Measurements from ENCODE around the gene IGFLR1. TPM values are rescaled to one million over a fixed set of nuclear protein-coding genes. Genes with fewer than 3 reads are reported as not detected.
"Not testable (repeated sequence)": the region's sequence is repeated elsewhere in the genome, so short reads cannot be mapped to it uniquely, and the experiment has no call there.

The IGFLR1 gene
- total RNA-seq, 6 experiments from 2014 or later = 16.3 to 58.9 (median 29.3) TPM

DNA sequence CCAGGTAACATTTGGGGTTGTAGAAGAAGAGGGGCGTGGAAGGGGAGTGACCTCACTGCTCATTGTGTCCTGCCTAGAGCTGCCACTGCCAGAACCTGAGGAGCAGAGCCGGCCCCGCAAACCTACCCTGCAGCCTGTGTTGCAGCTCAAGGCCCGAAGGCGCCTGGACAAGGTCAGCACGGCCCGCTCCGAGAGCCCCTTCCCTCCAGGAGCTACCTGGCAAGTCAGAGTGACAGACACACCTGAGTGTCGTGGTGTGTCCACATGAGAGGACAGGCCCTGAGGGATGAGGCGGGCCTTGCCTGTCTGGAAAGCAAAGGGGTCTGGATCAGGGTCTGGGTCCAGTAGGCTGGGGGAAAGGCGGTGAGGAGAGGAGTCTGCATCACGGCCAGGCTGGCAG is 17.7 kb downstream of the IGFLR1 start:
- no peaks in the 10 kb centered on the region for H3K27me3 ChIP-seq
- H3K9me3 ChIP-seq = no peaks in the 10 kb centered on the region
- H3K27ac ChIP-seq = no peak overlapping the region
- H3K36me3 ChIP-seq = peaks cover 11 to 83% (median 55%) of the 10 kb centered on the region in 4 donors
- 80% methylated on average over 1 of the region's 12 CpGs for WGBS (ENCODE audit: insufficient coverage, low coverage, low lambda C conversion rate, missing lambda C conversion rate)
- no peak overlapping the region for H3K4me3 ChIP-seq
- ATAC-seq (no peak), DNase-seq (peak in 2 of 3 donors; percentile 19 to 40)
- intact Hi-C loops (cut with DNase I) = no loop called here
- no peak for TF ChIP-seq POLR2A (IDR thresholded peaks at IDR 0.05)
- TF ChIP-seq, protein P1, sequence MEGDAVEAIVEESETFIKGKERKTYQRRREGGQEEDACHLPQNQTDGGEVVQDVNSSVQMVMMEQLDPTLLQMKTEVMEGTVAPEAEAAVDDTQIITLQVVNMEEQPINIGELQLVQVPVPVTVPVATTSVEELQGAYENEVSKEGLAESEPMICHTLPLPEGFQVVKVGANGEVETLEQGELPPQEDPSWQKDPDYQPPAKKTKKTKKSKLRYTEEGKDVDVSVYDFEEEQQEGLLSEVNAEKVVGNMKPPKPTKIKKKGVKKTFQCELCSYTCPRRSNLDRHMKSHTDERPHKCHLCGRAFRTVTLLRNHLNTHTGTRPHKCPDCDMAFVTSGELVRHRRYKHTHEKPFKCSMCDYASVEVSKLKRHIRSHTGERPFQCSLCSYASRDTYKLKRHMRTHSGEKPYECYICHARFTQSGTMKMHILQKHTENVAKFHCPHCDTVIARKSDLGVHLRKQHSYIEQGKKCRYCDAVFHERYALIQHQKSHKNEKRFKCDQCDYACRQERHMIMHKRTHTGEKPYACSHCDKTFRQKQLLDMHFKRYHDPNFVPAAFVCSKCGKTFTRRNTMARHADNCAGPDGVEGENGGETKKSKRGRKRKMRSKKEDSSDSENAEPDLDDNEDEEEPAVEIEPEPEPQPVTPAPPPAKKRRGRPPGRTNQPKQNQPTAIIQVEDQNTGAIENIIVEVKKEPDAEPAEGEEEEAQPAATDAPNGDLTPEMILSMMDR (IDR thresholded peaks at IDR 0.05) = no peak
- peaks cover 0 to 5% (median 0%) of the 10 kb centered on the region in 4 donors for H3K4me1 ChIP-seq

- H3K27me3 ChIP-seq; ATAC-seq; H3K4me1 ChIP-seq; intact Hi-C loops (cut with DNase I); DNase-seq; H3K9me3 ChIP-seq; H3K27ac ChIP-seq; H3K4me3 ChIP-seq: not testable (repeated sequence)
- H3K36me3 ChIP-seq = peaks cover 11 to 78% (median 53%) of the 10 kb centered on the region in 4 donors
- 79% methylated on average over 2 of the region's 7 CpGs for WGBS (ENCODE audit: insufficient coverage, low coverage, low lambda C conversion rate, missing lambda C conversion rate)
Observed at GRCh38 chr19:35724132-35724531, 18.1 kb downstream of the IGFLR1 start.

- Histone ChIP-seq H3K4me1 (peaks cover 0 to 13% (median 2%) of the 10 kb centered on the region in 4 donors), H3K9me3 (no peaks in the 10 kb centered on the region), H3K27me3 (no peaks in the 10 kb centered on the region), H3K4me3 (no peak overlapping the region), H3K36me3 (peaks cover 11 to 74% (median 50%) of the 10 kb centered on the region in 4 donors), H3K27ac (no peak overlapping the region)
- DNase-seq (peak in 1 of 3 donors; percentile 15), ATAC-seq (no peak)
- no peak for TF ChIP-seq POLR2A (IDR thresholded peaks at IDR 0.05)
- TF ChIP-seq, protein P1 (IDR thresholded peaks at IDR 0.05) = no peak
- WGBS (ENCODE audit: insufficient coverage, low coverage, low lambda C conversion rate, missing lambda C conversion rate) = 87% methylated on average over 5 of the region's 24 CpGs
- intact Hi-C loops (cut with DNase I) = no loop called here
Observed at GRCh38 chr19:35723671-35724070, 18.6 kb downstream of the IGFLR1 start.

GRCh38 chr19:35722897-35723296 is 19.4 kb downstream of the IGFLR1 start:
- Histone ChIP-seq H3K4me1 (peaks cover 0 to 13% (median 2%) of the 10 kb centered on the region in 4 donors), H3K27ac (no peak overlapping the region), H3K36me3 (peaks cover 9 to 66% (median 46%) of the 10 kb centered on the region in 4 donors), H3K4me3 (no peak overlapping the region), H3K9me3 (no peaks in the 10 kb centered on the region), H3K27me3 (no peaks in the 10 kb centered on the region)
- ATAC-seq = no peak
- TF ChIP-seq, protein P1 (IDR thresholded peaks at IDR 0.05) = no peak
- no peak for TF ChIP-seq POLR2A (IDR thresholded peaks at IDR 0.05)
- intact Hi-C loops (cut with DNase I) = no loop called here
- no peak for DNase-seq
- WGBS (ENCODE audit: insufficient coverage, low coverage, low lambda C conversion rate, missing lambda C conversion rate) = no CpG with 5 or more reads among the region's 16 CpGs

GRCh38 chr19:35722461-35722860 is 19.8 kb downstream of the IGFLR1 start:
- TF ChIP-seq POLR2A (IDR thresholded peaks at IDR 0.05) = no peak
- TF ChIP-seq, protein P1 (IDR thresholded peaks at IDR 0.05) = no peak
- Histone ChIP-seq H3K36me3 (peaks cover 5 to 62% (median 44%) of the 10 kb centered on the region in 4 donors), H3K9me3 (no peaks in the 10 kb centered on the region), H3K27me3 (no peaks in the 10 kb centered on the region), H3K27ac (no peak overlapping the region), H3K4me1 (peaks cover 0 to 13% (median 2%) of the 10 kb centered on the region in 4 donors), H3K4me3 (no peak overlapping the region)
- ATAC-seq (no peak), DNase-seq (no peak)
- intact Hi-C loops (cut with DNase I) = no loop called here
- WGBS (ENCODE audit: insufficient coverage, low coverage, low lambda C conversion rate, missing lambda C conversion rate) = 93% methylated on average over 2 of the region's 14 CpGs
